ENCODE measurements around the gene CLCN7. TPM values are rescaled to one million over a fixed set of nuclear protein-coding genes. Genes with fewer than 3 reads are reported as not detected.

The CLCN7 gene
- total and polyA plus RNA-seq, 2 of the 13 experiments (the other 11 are each of a cell fraction or from before 2014, with no cell fraction given): 24.6 to 25.1 TPM

GRCh38 chr16:1474796-1475551 lies at the start of gene CLCN7 (continued):
- TF ChIP-seq, protein P1, sequence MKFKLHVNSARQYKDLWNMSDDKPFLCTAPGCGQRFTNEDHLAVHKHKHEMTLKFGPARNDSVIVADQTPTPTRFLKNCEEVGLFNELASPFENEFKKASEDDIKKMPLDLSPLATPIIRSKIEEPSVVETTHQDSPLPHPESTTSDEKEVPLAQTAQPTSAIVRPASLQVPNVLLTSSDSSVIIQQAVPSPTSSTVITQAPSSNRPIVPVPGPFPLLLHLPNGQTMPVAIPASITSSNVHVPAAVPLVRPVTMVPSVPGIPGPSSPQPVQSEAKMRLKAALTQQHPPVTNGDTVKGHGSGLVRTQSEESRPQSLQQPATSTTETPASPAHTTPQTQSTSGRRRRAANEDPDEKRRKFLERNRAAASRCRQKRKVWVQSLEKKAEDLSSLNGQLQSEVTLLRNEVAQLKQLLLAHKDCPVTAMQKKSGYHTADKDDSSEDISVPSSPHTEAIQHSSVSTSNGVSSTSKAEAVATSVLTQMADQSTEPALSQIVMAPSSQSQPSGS (CRISPR knock-in tag; IDR thresholded peaks at IDR 0.05): 0 out of 2 replicates have a peak, but pooled peaks have one; percentile 42
- TF ChIP-seq, protein P2, sequence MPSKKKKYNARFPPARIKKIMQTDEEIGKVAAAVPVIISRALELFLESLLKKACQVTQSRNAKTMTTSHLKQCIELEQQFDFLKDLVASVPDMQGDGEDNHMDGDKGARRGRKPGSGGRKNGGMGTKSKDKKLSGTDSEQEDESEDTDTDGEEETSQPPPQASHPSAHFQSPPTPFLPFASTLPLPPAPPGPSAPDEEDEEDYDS (CRISPR knock-in tag; IDR thresholded peaks at IDR 0.05): peak; percentile 79
- TF ChIP-seq HOXA7 (CRISPR knock-in tag; IDR thresholded peaks at IDR 0.05) (no peak), SATB2 (CRISPR knock-in tag; IDR thresholded peaks at IDR 0.05) (peak; percentile 87), KLF12 (CRISPR knock-in tag; IDR thresholded peaks at IDR 0.05; ENCODE audit: borderline replicate concordance) (peak; percentile 45; the same call in 1 of the 2 replicates), NFKB2 (CRISPR knock-in tag; IDR thresholded peaks at IDR 0.05; ENCODE audit: borderline replicate concordance) (peak; percentile 91), KDM4B (CRISPR knock-in tag; IDR thresholded peaks at IDR 0.05) (no peak), UBTF (CRISPR knock-in tag; IDR thresholded peaks at IDR 0.05) (peak; percentile 54; the same call in 1 of the 2 replicates), MYPOP (CRISPR knock-in tag; IDR thresholded peaks at IDR 0.05) (peak; percentile 51; the same call in 1 of the 2 replicates), ZNF567 (CRISPR knock-in tag; IDR thresholded peaks at IDR 0.05; ENCODE audit: borderline replicate concordance) (no peak), ZNF550 (CRISPR knock-in tag; IDR thresholded peaks at IDR 0.05; ENCODE audit: borderline replicate concordance) (no peak), ZNF749 (CRISPR knock-in tag; IDR thresholded peaks at IDR 0.05; ENCODE audit: borderline replicate concordance) (peak; percentile 98), NCOR1 (IDR thresholded peaks at IDR 0.05; ENCODE audit: borderline replicate concordance, low read length) (no peak)
- TF ChIP-seq, protein P3, sequence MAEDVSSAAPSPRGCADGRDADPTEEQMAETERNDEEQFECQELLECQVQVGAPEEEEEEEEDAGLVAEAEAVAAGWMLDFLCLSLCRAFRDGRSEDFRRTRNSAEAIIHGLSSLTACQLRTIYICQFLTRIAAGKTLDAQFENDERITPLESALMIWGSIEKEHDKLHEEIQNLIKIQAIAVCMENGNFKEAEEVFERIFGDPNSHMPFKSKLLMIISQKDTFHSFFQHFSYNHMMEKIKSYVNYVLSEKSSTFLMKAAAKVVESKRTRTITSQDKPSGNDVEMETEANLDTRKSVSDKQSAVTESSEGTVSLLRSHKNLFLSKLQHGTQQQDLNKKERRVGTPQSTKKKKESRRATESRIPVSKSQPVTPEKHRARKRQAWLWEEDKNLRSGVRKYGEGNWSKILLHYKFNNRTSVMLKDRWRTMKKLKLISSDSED (CRISPR knock-in tag; IDR thresholded peaks at IDR 0.05): peak; percentile 57; the same call in 1 of the 2 replicates
- TF ChIP-seq, protein P4, sequence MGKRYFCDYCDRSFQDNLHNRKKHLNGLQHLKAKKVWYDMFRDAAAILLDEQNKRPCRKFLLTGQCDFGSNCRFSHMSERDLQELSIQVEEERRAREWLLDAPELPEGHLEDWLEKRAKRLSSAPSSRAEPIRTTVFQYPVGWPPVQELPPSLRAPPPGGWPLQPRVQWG (CRISPR knock-in tag; IDR thresholded peaks at IDR 0.05; ENCODE audit: borderline replicate concordance, low read depth): no peak
- TF ChIP-seq, protein P5, sequence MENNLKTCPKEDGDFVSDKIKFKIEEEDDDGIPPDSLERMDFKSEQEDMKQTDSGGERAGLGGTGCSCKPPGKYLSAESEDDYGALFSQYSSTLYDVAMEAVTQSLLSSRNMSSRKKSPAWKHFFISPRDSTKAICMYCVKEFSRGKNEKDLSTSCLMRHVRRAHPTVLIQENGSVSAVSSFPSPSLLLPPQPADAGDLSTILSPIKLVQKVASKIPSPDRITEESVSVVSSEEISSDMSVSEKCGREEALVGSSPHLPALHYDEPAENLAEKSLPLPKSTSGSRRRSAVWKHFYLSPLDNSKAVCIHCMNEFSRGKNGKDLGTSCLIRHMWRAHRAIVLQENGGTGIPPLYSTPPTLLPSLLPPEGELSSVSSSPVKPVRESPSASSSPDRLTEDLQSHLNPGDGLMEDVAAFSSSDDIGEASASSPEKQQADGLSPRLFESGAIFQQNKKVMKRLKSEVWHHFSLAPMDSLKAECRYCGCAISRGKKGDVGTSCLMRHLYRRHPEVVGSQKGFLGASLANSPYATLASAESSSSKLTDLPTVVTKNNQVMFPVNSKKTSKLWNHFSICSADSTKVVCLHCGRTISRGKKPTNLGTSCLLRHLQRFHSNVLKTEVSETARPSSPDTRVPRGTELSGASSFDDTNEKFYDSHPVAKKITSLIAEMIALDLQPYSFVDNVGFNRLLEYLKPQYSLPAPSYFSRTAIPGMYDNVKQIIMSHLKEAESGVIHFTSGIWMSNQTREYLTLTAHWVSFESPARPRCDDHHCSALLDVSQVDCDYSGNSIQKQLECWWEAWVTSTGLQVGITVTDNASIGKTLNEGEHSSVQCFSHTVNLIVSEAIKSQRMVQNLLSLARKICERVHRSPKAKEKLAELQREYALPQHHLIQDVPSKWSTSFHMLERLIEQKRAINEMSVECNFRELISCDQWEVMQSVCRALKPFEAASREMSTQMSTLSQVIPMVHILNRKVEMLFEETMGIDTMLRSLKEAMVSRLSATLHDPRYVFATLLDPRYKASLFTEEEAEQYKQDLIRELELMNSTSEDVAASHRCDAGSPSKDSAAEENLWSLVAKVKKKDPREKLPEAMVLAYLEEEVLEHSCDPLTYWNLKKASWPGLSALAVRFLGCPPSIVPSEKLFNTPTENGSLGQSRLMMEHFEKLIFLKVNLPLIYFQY (CRISPR knock-in tag; IDR thresholded peaks at IDR 0.05; ENCODE audit: borderline replicate concordance): peak; percentile 75; the same call in 1 of the 2 replicates
